Uterus (tissue), 2 donors: ENCODE data around the gene HDGFL2.

Experiments used
- CTCF ChIP-seq, 4 experiments: fragments of 200-600 bp in 2 of 4; fragments of 450-650 bp in 2 of 4; sonication (generic) in 2 of 4; IDR thresholded peaks; one replicate each; pipeline ENCODE4 v1.5.1; 2016 to 2019; ENCODE audit warnings: antibody characterized with exemption in 4 of 4, mild to moderate bottlenecking in 2 of 4, moderate library complexity in 1 of 4
- POLR2A ChIP-seq, 2 donors: fragments of 450-650 bp; IDR thresholded peaks; one replicate each; pipeline ENCODE4 v1.6.1; 2016; ENCODE audit warnings: antibody characterized with exemption in 2 of 2, mild to moderate bottlenecking in 1 of 2, moderate library complexity in 1 of 2

- no peak for TF ChIP-seq POLR2A (IDR thresholded peaks at IDR 0.05)
- TF ChIP-seq CTCF (IDR thresholded peaks at IDR 0.05): no peak
Observed at GRCh38 chr19:4505570-4506448, 33.7 kb downstream of the HDGFL2 start.
